HL-60 (cell line): Measurements from ENCODE around the gene VTA1.

Experiments
- DNase-seq, 2 experiments: peaks; one replicate each; pipeline ENCODE4 v3.0.0-alpha.2; 2010 to 2020; ENCODE audit warnings: low read depth in 1 of 2, low spot score in 1 of 2
- H3K27ac ChIP-seq: fragments of 250-450 bp; sonication (Bioruptor Pico); replicated peaks from 2 replicates; pipeline ENCODE4 v1.5.1; 2020; ENCODE audit warnings: mild to moderate bottlenecking, moderate library complexity
- H3K27me3 ChIP-seq: fragments of 250-450 bp; sonication (Bioruptor Pico); 2 replicates; pipeline ENCODE4 v1.5.1; 2021; ENCODE audit warnings: mild to moderate bottlenecking, moderate library complexity; ENCODE audit not compliant: insufficient read depth, poor library complexity, severe bottlenecking
- H3K4me3 ChIP-seq: replicated peaks from 2 replicates; pipeline ENCODE4 v1.5.1; 2011; ENCODE audit warnings: mild to moderate bottlenecking, control low read depth, low read length; ENCODE audit not compliant: insufficient read depth
- CTCF ChIP-seq: IDR thresholded peaks from one replicate; pipeline ENCODE4 v1.5.1; 2011; ENCODE audit warnings: low read length, control low read depth, inconsistent platforms; ENCODE audit not compliant: insufficient read depth
- GABPA ChIP-seq: IDR thresholded peaks from 2 replicates; pipeline ENCODE4 v1.6.1; 2012; ENCODE audit warnings: low read depth
- POLR2AphosphoS5 ChIP-seq: IDR thresholded peaks from 2 replicates; pipeline ENCODE4 v1.6.1; 2012; ENCODE audit warnings: low read depth
- SPI1 ChIP-seq: IDR thresholded peaks from 2 replicates; pipeline ENCODE4 v1.6.1; 2012; ENCODE audit warnings: low read depth, mild to moderate bottlenecking, borderline replicate concordance
- TF ChIP-seq, protein P1 (sequence below): IDR thresholded peaks from 2 replicates; pipeline ENCODE4 v1.6.1; 2012; ENCODE audit warnings: low read depth; ENCODE audit not compliant: insufficient replicate concordance

Gene VTA1

GRCh38 chr6:142118328-142118727, 28.7 kb upstream of the VTA1 start:
- no peak overlapping the region for H3K4me3 ChIP-seq
- H3K27me3 ChIP-seq = peaks cover 2% of the 10 kb centered on the region
- TF ChIP-seq POLR2AphosphoS5 (no peak), CTCF (no peak), GABPA (no peak), SPI1 (no peak)
- TF ChIP-seq, protein P1, sequence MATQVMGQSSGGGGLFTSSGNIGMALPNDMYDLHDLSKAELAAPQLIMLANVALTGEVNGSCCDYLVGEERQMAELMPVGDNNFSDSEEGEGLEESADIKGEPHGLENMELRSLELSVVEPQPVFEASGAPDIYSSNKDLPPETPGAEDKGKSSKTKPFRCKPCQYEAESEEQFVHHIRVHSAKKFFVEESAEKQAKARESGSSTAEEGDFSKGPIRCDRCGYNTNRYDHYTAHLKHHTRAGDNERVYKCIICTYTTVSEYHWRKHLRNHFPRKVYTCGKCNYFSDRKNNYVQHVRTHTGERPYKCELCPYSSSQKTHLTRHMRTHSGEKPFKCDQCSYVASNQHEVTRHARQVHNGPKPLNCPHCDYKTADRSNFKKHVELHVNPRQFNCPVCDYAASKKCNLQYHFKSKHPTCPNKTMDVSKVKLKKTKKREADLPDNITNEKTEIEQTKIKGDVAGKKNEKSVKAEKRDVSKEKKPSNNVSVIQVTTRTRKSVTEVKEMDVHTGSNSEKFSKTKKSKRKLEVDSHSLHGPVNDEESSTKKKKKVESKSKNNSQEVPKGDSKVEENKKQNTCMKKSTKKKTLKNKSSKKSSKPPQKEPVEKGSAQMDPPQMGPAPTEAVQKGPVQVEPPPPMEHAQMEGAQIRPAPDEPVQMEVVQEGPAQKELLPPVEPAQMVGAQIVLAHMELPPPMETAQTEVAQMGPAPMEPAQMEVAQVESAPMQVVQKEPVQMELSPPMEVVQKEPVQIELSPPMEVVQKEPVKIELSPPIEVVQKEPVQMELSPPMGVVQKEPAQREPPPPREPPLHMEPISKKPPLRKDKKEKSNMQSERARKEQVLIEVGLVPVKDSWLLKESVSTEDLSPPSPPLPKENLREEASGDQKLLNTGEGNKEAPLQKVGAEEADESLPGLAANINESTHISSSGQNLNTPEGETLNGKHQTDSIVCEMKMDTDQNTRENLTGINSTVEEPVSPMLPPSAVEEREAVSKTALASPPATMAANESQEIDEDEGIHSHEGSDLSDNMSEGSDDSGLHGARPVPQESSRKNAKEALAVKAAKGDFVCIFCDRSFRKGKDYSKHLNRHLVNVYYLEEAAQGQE = no peak
- H3K27ac ChIP-seq = no peak overlapping the region
- no peak for DNase-seq

- DNase-seq = no peak
- Histone ChIP-seq H3K27me3 (peaks cover 2% of the 10 kb centered on the region), H3K27ac (no peak overlapping the region), H3K4me3 (no peak overlapping the region)
- TF ChIP-seq GABPA (no peak), CTCF (no peak)
- TF ChIP-seq, protein P1 = no peak
Measured at GRCh38 chr6:142118925-142119324, 28.1 kb upstream of the VTA1 start.

GRCh38 chr6:142121342-142121741, 25.7 kb upstream of the VTA1 start:
- TF ChIP-seq SPI1 = no peak
- TF ChIP-seq POLR2AphosphoS5 = no peak
- TF ChIP-seq, protein P1 = no peak
- TF ChIP-seq GABPA = no peak
- no peak for TF ChIP-seq CTCF
- DNase-seq = no peak
- no peak overlapping the region for H3K27ac ChIP-seq
- H3K4me3 ChIP-seq = no peak overlapping the region
- no peaks in the 10 kb centered on the region for H3K27me3 ChIP-seq
